K562 (cell line): ENCODE measurements around the gene CADPS2. TPM values are rescaled to one million over a fixed set of nuclear protein-coding genes. Genes with fewer than 3 reads are reported as not detected.

Experiments
- ATAC-seq: fragments of 200-7000 bp; cut with Tn5 transposase; 3 replicates; pipeline ENCODE4 v1.9.1; 2020; ENCODE audit warnings: moderate library complexity
- BruUV-seq: library from RNA; stranded (reverse); fragments of 400-500 nt; replicated peaks from 2 replicates; lab custom pipeline; 2021; lab: Mats Ljungman, UMichigan
- CTCF ChIA-PET: fragments of 300-600 bp; formaldehyde crosslinking; extraction: SDS; loops from one replicate; lab custom pipeline; 2021; ENCODE audit warnings: low intra/inter-chr PET ratio; lab: Yijun Ruan, JAX
- POLR2A ChIA-PET: fragments of 300-600, 350-650 bp; sonication (Branson Sonifier 250); formaldehyde crosslinking; extraction: SDS; loops from one replicate; lab custom pipeline; 2021; ENCODE audit warnings: antibody characterized with exemption, inconsistent platforms; lab: Yijun Ruan, JAX
- DNase-seq, 4 experiments: peaks; one replicate each; pipeline versions ENCODE4 v3.0.0 to v3.0.0-alpha.2; 2011 to 2018; ENCODE audit warnings: low spot score in 3 of 4, mixed read lengths in 3 of 4; ENCODE audit errors: extremely low read depth in 1 of 4
- FAIRE-seq: peaks from 2 replicates; lab custom pipeline; 2011; peaks lifted over from hg19 to GRCh38; lab: Jason Lieb, UNC
- H2AFZ ChIP-seq: 2 replicates; pipeline ENCODE4 v1.6.0; 2011; ENCODE audit warnings: low read depth, low read length, control low read depth, inconsistent platforms
- H3K27ac ChIP-seq: fragments of 200-600 bp; 3 replicates; pipeline ENCODE4 v1.8.0; 2011; ENCODE audit warnings: low read depth, mild to moderate bottlenecking, control low read depth, inconsistent platforms, low read length, moderate library complexity, mixed read lengths; ENCODE audit errors: extremely low read depth
- H3K27me3 ChIP-seq, 2 experiments: fragments of 300-600 bp in 1 of 2; 2 replicates in 1 of 2; 3 replicates in 1 of 2; pipeline versions ENCODE4 v1.6.0 to v1.8.0; 2011; ENCODE audit warnings: inconsistent platforms in 2 of 2, low read length in 2 of 2, mild to moderate bottlenecking in 1 of 2, mixed read lengths in 1 of 2, moderate library complexity in 1 of 2; ENCODE audit not compliant: control insufficient read depth in 2 of 2, insufficient read depth in 2 of 2
- H3K36me3 ChIP-seq: fragments of 300-600 bp; 3 replicates; pipeline ENCODE4 v1.8.0; 2011; ENCODE audit warnings: mild to moderate bottlenecking, low read length, inconsistent platforms; ENCODE audit not compliant: control insufficient read depth, insufficient read depth
- H3K4me1 ChIP-seq, 2 experiments: fragments of 200-600 bp in 1 of 2; replicated peaks in 1 of 2; 2 replicates in 1 of 2; 3 replicates in 1 of 2; pipeline versions ENCODE4 v1.5.1 to v1.8.0; 2011; ENCODE audit warnings: inconsistent platforms in 2 of 2, low read length in 2 of 2, mild to moderate bottlenecking in 1 of 2, mixed read lengths in 1 of 2, moderate library complexity in 1 of 2; ENCODE audit not compliant: control insufficient read depth in 2 of 2, insufficient read depth in 2 of 2
- H3K4me2 ChIP-seq: 2 replicates; pipeline ENCODE4 v1.6.1; 2011; ENCODE audit warnings: low read length, control low read depth, inconsistent platforms, mixed read lengths; ENCODE audit not compliant: insufficient read depth
- H3K4me3 ChIP-seq: fragments of 200-600 bp; sonication (generic), shearing (Covaris generic); 2 replicates; pipeline ENCODE4 v1.5.1; 2016; ENCODE audit warnings: control low read depth, inconsistent platforms
- H3K79me2 ChIP-seq: fragments of 200-600 bp; 3 replicates; pipeline ENCODE4 v1.8.0; 2011; ENCODE audit warnings: low read length, inconsistent platforms; ENCODE audit not compliant: control insufficient read depth, insufficient read depth
- H3K9ac ChIP-seq, 2 experiments: 2 replicates each; pipeline versions ENCODE4 v1.6.0 to v1.6.1; 2011; ENCODE audit warnings: low read depth in 2 of 2, low read length in 2 of 2, control low read depth in 1 of 2, inconsistent platforms in 1 of 2, mild to moderate bottlenecking in 1 of 2, mixed read lengths in 1 of 2; ENCODE audit not compliant: insufficient read depth in 1 of 2
- H3K9me1 ChIP-seq: one replicate; pipeline ENCODE4 v1.6.0; 2011; ENCODE audit warnings: inconsistent platforms, mild to moderate bottlenecking, low read length, moderate library complexity; ENCODE audit not compliant: control insufficient read depth, insufficient read depth
- H3K9me3 ChIP-seq: replicated peaks from 2 replicates; pipeline ENCODE4 v1.5.1; 2011; ENCODE audit warnings: low read depth, low read length, inconsistent platforms; ENCODE audit not compliant: control insufficient read depth, insufficient read depth
- H4K20me1 ChIP-seq: replicated peaks from 2 replicates; pipeline ENCODE4 v1.6.1; 2011; ENCODE audit warnings: low read length, inconsistent platforms, mixed read lengths; ENCODE audit not compliant: control insufficient read depth, insufficient read depth
- C11orf30 ChIP-seq: fragments of 450-650 bp; IDR thresholded peaks from 2 replicates; pipeline ENCODE4 v1.6.1; 2016; ENCODE audit warnings: low read depth, mild to moderate bottlenecking
- HDGF ChIP-seq: fragments of 450-650 bp; IDR thresholded peaks from 2 replicates; pipeline ENCODE4 v1.6.1; 2016
- MAFF ChIP-seq: IDR thresholded peaks from 2 replicates; pipeline ENCODE4 v1.6.1; 2012; ENCODE audit warnings: low read length, improper control_type of control experiment
- MAFG ChIP-seq: fragments of 450-650 bp; conservative IDR thresholded peaks from 2 replicates; pipeline ENCODE4 v1.6.1; 2016; ENCODE audit warnings: missing genetic modification characterization, missing compliant biosample characterization
- MAFK ChIP-seq: IDR thresholded peaks from 2 replicates; pipeline ENCODE4 v1.6.1; 2011; ENCODE audit warnings: low read length, improper control_type of control experiment
- MYC ChIP-seq, 2 experiments: fragments of 250-450 bp in 1 of 2; sonication (Bioruptor Pico) in 1 of 2; IDR thresholded peaks; 2 replicates each; pipeline versions ENCODE4 v1.5.1 to v1.6.1; 2012 to 2021; ENCODE audit warnings: low read depth in 2 of 2, borderline replicate concordance in 1 of 2, improper control_type of control experiment in 1 of 2, low read length in 1 of 2, mild to moderate bottlenecking in 1 of 2, moderate library complexity in 1 of 2
- NFE2 ChIP-seq: IDR thresholded peaks from 2 replicates; pipeline ENCODE4 v1.6.1; 2014; ENCODE audit warnings: antibody characterized with exemption, low read depth
- RBFOX2 ChIP-seq: fragments of 200-400 bp; formaldehyde crosslinking; IDR thresholded peaks from 2 replicates; pipeline ENCODE4 v1.6.1; 2017; ENCODE audit warnings: low read depth, mild to moderate bottlenecking, low read length, moderate library complexity
- RBM39 ChIP-seq: fragments of 200-400 bp; formaldehyde crosslinking; optimal IDR thresholded peaks from 2 replicates; pipeline ENCODE3; 2018; ENCODE audit warnings: low read depth, low read length
- SMARCB1 ChIP-seq: IDR thresholded peaks from 2 replicates; pipeline ENCODE4 v1.6.1; 2011; ENCODE audit warnings: improper control_type of control experiment, low read depth; ENCODE audit not compliant: insufficient read length
- YBX1 ChIP-seq: fragments of 450-650 bp; IDR thresholded peaks from 2 replicates; pipeline ENCODE4 v1.7.1; 2016; ENCODE audit warnings: mild to moderate bottlenecking
- ZNF146 ChIP-seq: IDR thresholded peaks from one replicate; pipeline ENCODE4 v1.6.1; 2018; ENCODE audit warnings: missing compliant biosample characterization; ENCODE audit not compliant: unreplicated experiment
- ZNF232 ChIP-seq: sonication (generic); formaldehyde crosslinking; IDR thresholded peaks from 2 replicates; pipeline ENCODE4 v1.8.0; 2022; ENCODE audit warnings: mild to moderate bottlenecking, missing genetic modification reagents
- ZNF316 ChIP-seq: fragments of 450-650 bp; IDR thresholded peaks from 2 replicates; pipeline ENCODE4 v1.6.1; 2016
- WGBS: fragments of 100-300 bp; shearing (Covaris generic); methylation state at CpG from one replicate; pipeline ENCODE4 v1.1.6; 2016; ENCODE audit warnings: low coverage, mixed read lengths; ENCODE audit not compliant: insufficient coverage; ENCODE audit errors: missing lambda C conversion rate; 5-methylcytosine and 5-hydroxymethylcytosine counted together
- in situ Hi-C: fragments of 300-500 bp; cut with MboI; formaldehyde crosslinking; loops from 4 replicates; pipeline ENCODE4 v1.15.0; 2018; ENCODE audit warnings: inconsistent platforms, mixed read lengths
- intact Hi-C: fragments of 100-400 bp; cut with micrococcal nuclease; formaldehyde crosslinking; loops from 2 replicates; pipeline ENCODE4 v1.14.2; 2022
- polyA plus RNA-seq, 8 experiments: library from polyadenylated mRNA; depleted of rRNA in 4 of 8; stranded (reverse) in 5 of 8; unstranded in 3 of 8; fragments of >200 nt; fragmentation: Nextera tagmentation in 2 of 8; fragmentation: Illumina TruSeq in 1 of 8; extraction: Ambion mirVana in 2 of 8; extraction: Trizol in 1 of 8; gene quantifications; 2 replicates each; pipeline versions ENCODE4 v1.2.1 to v1.2.3, GENCODE V29; 2011 to 2014; ENCODE audit warnings: inconsistent platforms in 1 of 8, missing spikeins in 1 of 8
- total RNA-seq, 7 experiments: library from RNA; depleted of rRNA in 6 of 7; stranded (reverse); fragments of >200 nt in 6 of 7; fragmentation: Illumina TruSeq in 2 of 7; extraction: Trizol in 2 of 7; gene quantifications; 2 replicates each; pipeline versions ENCODE4 v1.2.1 to v1.2.3, GENCODE V29; 2011 to 2021; ENCODE audit warnings: low replicate concordance in 1 of 7

CADPS2 gene
- total and polyA plus RNA-seq, 9 of the 15 experiments (the other 6 are each of a cell fraction or from before 2014, with no cell fraction given): 0.03 to 0.14 (median 0.04) TPM; not detected in 1

GRCh38 chr7:122454776-122455507, 431.3 kb downstream of the CADPS2 start:
- TF ChIP-seq HDGF: no peak
- no peak for TF ChIP-seq MYC (IDR thresholded peaks at IDR 0.05; ENCODE audit: low read depth, low read length)
- TF ChIP-seq MYC (CRISPR knock-in tag; IDR thresholded peaks at IDR 0.05; ENCODE audit: borderline replicate concordance, low read depth): no peak
- TF ChIP-seq MAFG (tag): peak; percentile 31; the same call in 1 of the 2 replicates
- no peak for TF ChIP-seq ZNF232 (CRISPR knock-in tag)
- peak; percentile 20; the same call in 1 of the 2 replicates for TF ChIP-seq NFE2
- POLR2A ChIA-PET: no interaction called here
- H3K27ac ChIP-seq: no peak overlapping the region
- no peaks in the 10 kb centered on the region for H3K4me1 ChIP-seq
- no peak overlapping the region for H3K4me3 ChIP-seq
- in situ Hi-C loops: no loop called here
- FAIRE-seq: no peak
- WGBS: 2% methylated on average over 4 of the region's 4 CpGs
- CTCF ChIA-PET: no interaction called here
- no peaks in the 10 kb centered on the region for H3K36me3 ChIP-seq
- H3K79me2 ChIP-seq: no peaks in the 10 kb centered on the region
- DNase-seq: no peak
- no TSS peak for BruUV-seq
- H3K9me1 ChIP-seq: no peaks in the 10 kb centered on the region
- no peak for ATAC-seq
- no peak overlapping the region for H3K9ac ChIP-seq
- H2AFZ ChIP-seq: no peak overlapping the region
- H4K20me1 ChIP-seq: no peaks in the 10 kb centered on the region
- intact Hi-C loops: no loop called here
- H3K4me2 ChIP-seq: no peak overlapping the region
- H3K27me3 ChIP-seq: no peaks in the 10 kb centered on the region
- H3K9me3 ChIP-seq: no peaks in the 10 kb centered on the region

- DNase-seq (no peak), FAIRE-seq (no peak), ATAC-seq (no peak)
- TF ChIP-seq RBM39 (no peak), ZNF146 (CRISPR knock-in tag) (no peak), MAFK (peak; percentile 37; the same call in 1 of the 2 replicates), RBFOX2 (no peak), SMARCB1 (no peak), MAFF (peak; percentile 69), MAFG (tag) (peak; percentile 60), ZNF316 (peak; percentile 81), YBX1 (no peak), C11orf30 (peak; percentile 57; the same call in 1 of the 2 replicates)
- no peak overlapping the region for H3K4me2 ChIP-seq
- no peak overlapping the region for H3K27ac ChIP-seq
- no peaks in the 10 kb centered on the region for H3K79me2 ChIP-seq
- no peaks in the 10 kb centered on the region for H3K27me3 ChIP-seq
- intact Hi-C loops (no loop called here), in situ Hi-C loops (no loop called here)
- H2AFZ ChIP-seq: no peak overlapping the region
- H3K9ac ChIP-seq: no peak overlapping the region
- BruUV-seq: no TSS peak
- ChIA-PET POLR2A (no interaction called here), CTCF (no interaction called here)
- H3K9me1 ChIP-seq: no peaks in the 10 kb centered on the region
- no peaks in the 10 kb centered on the region for H3K36me3 ChIP-seq
- H3K4me1 ChIP-seq: no peaks in the 10 kb centered on the region
- no peaks in the 10 kb centered on the region for H3K9me3 ChIP-seq
- H3K4me3 ChIP-seq: no peak overlapping the region
- H4K20me1 ChIP-seq: no peaks in the 10 kb centered on the region
These were observed 432.8 kb downstream of the CADPS2 start for GRCh38 chr7:122453432-122453831.
